HG02970 (cell line): ENCODE results near the gene ZNF687.
"Not testable (repeated sequence)": the region's sequence is repeated elsewhere in the genome, so short reads cannot be mapped to it uniquely, and the experiment has no call there.

Experiments used
- ATAC-seq: cut with Tn5 transposase; IDR thresholded peaks from one replicate; pipeline ENCODE4 v1.9.1; 2021; ENCODE audit warnings: mild to moderate bottlenecking, moderate library complexity, moderate number of reproducible peaks; ENCODE audit not compliant: unreplicated experiment, low FRiP score

The ZNF687 gene

GRCh38 chr1:151281969-151282882 is at the start of gene ZNF687:
ZNF687 (plus strand) TSS chr1:151282299; CDS start chr1:151286292, 3,993 bp downstream.
- peak; percentile 66 for ATAC-seq

DNA sequence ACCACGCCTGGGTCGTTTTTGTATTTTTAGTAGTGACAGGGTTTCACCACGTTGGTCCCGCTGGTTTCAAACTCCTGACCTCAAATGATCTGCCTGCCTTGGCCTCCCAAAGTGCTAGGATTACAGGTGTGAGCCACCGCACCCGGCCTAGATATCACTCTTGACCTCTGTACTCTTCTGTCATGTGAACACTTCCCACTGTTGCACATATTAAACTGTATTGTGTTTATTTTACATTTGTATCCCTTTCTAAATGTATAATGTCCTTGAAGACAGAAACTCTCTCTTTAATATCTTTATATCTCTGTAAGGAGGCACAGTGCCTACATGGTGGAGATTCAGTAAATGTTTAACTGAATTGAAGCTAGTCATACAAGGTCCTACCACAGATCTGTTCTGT is 46.9 kb upstream of the ZNF687 start:
- ATAC-seq: no peak

GRCh38 chr1:151237678-151238466 is 44.2 kb upstream of the ZNF687 start:
- no peak for ATAC-seq

DNA sequence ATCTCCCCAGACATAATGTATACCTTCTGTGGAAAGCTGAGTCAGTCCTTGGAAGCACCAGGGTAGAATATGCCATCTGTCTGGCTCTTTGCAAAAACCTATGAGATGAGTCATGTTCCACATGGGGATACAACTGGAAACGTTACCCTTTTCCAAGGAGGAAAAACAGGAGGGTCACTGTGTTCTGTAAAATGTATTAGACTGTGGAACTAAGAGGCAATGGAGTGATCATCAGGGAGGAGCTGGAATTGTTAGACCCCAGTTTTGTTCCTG is 43.7 kb upstream of the ZNF687 start:
- ATAC-seq: no peak

DNA sequence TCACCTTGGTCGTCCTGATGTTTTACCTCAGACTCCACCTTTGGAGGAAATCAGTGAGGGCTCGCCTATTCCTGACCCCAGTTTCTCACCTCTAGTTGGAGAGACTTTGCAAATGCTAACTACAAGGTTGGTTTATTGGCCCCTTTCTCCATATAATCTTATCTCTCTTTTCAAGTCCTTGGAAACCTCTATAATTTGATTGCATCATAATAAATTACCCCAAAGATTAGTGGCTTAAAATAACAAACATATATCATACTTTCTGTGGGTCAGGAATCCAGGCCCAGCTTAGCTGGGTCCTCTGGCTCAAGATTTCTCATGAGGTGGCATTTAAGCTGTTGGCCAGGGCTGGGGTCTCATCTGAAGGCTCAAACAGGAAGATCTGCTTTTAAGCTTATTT is 39.7 kb upstream of the ZNF687 start:
- no peak for ATAC-seq

- ATAC-seq: no peak
Observed at GRCh38 chr1:151243683-151244216, 38.3 kb upstream of the ZNF687 start.

GRCh38 chr1:151246786-151247185 is 35.3 kb upstream of the ZNF687 start:
- no peak for ATAC-seq

DNA sequence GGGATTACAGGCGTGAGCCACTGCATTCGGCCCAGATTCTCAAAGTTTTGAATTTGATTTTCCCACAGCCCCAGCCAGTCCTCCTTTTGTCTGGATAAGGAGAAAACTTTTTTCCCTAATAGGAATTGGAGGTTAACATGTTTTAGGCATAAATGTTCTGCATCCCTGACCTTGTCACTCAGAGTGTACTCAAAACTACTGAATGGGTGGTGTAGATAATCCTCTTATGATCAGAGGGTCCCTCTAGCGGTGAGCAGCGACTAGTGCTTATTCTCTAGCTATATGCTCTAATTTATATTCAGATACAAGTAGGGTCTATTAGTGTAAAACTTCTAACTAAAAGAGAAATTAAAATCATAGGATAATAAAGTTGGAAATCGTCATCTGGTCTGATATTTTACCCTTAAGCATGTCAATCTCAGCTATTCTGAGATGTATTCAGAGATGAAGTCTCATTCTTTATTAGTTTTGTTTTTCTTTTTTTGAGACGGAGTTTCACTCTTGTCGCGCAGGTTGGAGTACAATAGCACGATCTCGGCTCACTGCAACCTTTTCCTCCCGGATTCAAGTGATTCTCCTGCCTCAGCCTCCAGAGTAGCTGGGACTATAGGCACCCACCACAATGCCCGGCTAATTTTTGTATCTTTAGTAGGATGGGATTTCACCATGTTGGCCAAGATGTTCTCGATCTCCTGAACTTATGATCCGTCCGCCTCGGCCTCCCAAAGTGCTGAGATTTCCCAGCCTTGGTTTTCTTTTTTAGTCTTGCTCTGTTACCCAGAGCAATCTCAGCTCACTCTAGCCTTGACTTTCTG is 30.2 kb upstream of the ZNF687 start:
- no peak for ATAC-seq

DNA sequence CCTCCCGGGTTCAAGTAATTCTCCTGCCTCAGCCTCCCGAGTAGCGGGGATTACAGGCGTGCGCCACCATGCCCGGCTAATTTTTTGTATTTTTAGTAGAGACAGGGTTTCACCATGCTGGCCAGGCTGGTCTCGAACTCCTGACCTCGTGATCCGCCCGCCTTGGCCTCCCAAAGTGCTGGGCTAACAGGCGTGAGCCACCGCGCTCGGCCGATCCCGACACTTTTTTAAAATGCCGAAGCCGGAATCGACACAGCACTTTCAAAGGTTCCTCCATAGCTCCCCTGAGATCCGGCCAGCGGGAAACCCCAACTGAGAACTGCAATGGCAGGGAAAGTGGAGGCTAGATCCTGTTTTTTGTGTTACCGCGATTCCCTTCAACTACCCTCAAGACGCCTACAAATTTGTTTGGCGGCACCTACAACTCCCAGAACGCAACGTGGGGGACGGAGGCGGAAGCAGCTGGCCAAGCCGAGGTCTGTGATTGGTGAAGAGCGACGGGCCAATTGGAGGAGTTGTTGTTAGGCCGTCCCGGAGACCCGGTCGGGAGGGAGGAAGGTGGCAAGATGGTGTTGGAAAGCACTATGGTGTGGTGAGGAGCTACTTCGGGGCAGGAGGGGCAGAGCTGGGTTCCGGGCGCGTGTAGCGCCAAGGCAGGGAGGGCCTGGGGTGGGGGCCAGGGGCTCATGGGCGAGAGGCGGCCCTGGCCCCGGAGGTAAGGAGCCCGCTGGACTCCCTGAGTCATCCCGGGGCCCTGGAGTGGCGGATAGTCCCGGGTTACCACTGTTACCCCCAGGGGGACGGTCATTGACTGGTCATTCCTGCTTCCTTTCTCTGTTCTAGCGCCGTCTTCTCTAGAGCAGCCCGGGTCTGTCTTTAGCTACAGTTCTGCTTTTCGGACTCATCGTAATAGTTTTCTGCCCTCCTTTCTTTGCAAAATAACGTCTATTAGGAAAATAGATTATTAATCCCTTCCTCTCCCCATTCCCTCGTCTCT is 27.6 kb upstream of the ZNF687 start, which contains the start of gene PSMD4:
Gene PSMD4, plus strand, starts transcription at position 518 of the 997 bp plus-strand sequence. Its CDS starts 49 bp downstream, at position 567.
- ATAC-seq: peak; percentile 85

GRCh38 chr1:151255381-151255780 is 26.7 kb upstream of the ZNF687 start:
- no peak for ATAC-seq

GRCh38 chr1:151259351-151259750 is 22.7 kb upstream of the ZNF687 start:
- no peak for ATAC-seq

DNA sequence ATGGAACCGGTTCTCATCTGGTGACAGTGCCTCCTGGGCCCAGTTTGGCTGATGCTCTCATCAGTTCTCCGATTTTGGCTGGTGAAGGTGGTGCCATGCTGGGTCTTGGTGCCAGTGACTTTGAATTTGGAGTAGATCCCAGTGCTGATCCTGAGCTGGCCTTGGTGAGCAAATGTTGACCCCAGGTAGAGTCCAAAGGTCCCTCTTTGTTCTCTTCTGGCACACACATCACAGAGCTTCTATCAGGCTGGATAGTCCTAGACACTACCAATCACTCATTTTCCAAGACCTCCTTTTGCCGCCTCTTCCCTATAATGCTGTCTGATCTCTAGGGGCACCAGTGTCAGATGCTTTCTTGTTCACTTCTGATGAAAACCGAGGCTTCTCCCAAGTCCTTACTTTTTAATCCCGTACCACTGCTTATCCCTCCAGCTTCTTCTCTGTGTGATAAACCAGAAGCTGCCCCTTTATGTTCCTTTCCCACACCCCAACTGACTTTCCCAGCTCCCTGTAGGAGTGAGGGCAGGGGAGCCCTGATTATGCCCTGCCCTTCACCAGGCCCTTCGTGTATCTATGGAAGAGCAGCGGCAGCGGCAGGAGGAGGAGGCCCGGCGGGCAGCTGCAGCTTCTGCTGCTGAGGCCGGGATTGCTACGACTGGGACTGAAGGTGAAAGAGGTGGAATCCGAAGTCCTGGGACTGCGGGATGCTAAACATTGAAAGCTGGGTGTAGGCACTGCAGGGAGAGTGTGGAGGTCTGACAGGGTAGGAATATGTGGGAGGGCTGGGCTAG is 16.5 kb upstream of the ZNF687 start:
- no peak for ATAC-seq

DNA sequence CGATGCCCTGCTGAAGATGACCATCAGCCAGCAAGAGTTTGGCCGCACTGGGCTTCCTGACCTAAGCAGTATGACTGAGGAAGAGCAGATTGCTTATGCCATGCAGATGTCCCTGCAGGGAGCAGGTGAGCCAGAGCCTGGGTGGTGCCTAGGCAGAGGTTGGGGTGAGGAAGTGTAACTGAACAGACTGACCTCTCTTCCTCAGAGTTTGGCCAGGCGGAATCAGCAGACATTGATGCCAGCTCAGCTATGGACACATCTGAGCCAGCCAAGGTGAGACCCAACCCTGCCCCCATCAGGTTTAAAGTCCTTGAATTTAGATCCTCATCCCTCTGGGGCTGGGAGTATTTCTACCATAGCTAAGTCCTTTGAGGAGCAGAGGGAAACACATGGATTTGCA is 15.8 kb upstream of the ZNF687 start:
- ATAC-seq: no peak

DNA sequence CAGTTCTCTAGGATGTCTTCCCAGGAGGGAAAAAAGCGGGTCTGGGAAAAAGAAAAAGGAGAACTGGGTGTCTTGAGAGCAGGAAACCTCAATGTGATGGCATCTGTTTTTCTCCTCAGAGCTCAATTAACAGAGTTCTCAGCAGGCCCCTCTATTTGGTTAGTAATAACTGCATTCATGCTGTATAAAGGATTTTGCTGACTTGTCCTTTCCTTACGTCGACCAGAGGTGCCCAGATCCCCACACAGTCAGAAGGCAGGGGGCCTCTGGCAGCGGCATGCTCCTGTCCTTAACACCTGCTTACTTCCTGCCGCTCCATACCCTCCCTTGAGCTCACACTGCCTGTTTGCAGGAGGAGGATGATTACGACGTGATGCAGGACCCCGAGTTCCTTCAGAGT is 15.3 kb upstream of the ZNF687 start:
- no peak for ATAC-seq

DNA sequence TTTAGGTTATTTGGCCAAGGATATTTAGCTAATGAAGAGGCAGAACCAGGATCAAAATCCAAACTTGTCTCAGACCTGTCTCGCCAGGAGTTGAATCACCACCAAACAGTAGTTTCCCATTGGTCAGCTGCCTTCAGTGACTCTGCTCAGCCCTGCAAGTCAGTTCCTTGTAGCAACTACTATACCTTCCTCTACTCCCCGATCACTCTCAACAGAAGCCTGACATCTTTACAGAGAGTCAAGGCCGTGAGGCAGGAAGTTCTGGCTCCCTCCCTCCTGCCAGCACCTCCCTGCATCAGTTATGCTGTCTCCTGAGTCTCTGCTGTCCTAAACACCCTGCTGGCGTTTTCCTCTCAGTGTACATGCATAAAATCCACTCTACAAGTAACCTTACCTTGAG is 14.3 kb upstream of the ZNF687 start:
- no peak for ATAC-seq

DNA sequence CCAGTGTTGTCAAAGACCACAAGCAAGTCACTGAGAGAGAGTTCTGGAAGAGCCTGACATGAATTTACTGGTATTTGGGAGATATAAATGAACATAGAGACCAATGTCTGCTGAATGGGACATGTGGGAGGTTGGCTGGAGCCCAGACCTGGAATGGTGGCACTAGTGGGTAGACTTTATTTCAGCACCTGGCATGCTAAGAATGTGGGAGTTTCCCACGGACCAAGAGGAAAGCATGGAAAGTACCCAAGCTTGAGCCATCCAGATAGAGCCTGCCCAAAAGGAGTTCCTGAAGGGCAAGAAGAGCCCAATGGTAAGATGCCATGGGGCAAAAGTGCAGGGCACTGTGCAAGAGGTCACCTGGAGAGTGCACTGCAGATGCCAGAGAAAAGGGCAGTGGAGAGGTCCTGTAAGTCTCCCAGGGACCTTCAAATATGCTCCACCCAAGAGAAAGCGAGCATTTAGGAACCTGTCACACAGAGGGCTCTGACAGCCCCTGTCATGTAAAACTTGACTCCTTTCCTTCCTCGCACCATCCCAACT is 8.1 kb upstream of the ZNF687 start:
- no peak for ATAC-seq

DNA sequence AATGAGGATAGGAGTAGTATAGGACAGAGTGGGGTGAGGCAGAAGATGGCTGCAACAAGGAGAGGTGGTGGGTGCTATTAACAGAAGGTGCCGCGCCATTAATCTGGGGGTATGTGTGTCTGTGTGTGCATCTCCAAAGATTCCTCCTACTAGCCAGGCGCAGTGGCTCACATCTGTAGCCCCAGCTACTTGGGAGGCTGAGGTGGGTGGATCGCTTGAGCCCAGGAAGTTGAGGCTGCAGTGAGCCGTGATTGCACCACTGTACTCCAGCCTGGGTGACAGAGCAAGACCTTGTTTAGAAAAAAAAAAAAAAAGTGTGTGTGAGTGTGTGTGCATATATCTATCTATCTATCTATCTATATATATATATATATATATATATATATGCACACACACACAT is 6.8 kb upstream of the ZNF687 start:
- not testable (repeated sequence) for ATAC-seq

DNA sequence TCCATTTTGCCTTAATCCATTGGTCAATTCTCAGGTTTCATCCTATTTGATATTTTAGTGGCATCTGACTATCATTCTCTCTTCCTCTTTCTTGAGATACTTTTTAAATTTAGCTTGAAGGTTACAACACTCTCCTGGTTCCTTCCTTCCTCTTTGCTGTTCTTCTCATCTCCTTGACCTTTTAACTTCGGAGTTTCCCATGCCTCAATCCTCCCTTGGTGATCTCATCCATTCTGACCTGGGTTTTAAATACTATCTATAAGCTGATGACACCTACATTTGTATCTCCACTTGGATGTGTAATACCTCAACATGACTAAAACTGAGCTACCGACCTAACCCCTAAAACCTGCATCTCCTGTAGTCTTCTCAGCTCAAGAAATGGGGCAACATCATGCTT is 4.8 kb upstream of the ZNF687 start:
- ATAC-seq: no peak
